Lower leg skin (tissue), 4 donors: ENCODE measurements around the gene TMEM130. TPM values are rescaled to one million over a fixed set of nuclear protein-coding genes. Genes with fewer than 3 reads are reported as not detected.
A peak's percentile ranks its signal among the peaks of the same experiment; 100 is the strongest.
"Not testable (repeated sequence)": the region's sequence is repeated elsewhere in the genome, so short reads cannot be mapped to it uniquely, and the experiment has no call there.

Experiments
- DNase-seq, 2 donors: peaks; one replicate each; pipeline ENCODE4 v3.0.0-alpha.2; 2019; ENCODE audit warnings: low spot score in 2 of 2
- H3K4me3 ChIP-seq: fragments of 200-600 bp; sonication (generic); 2 replicates; pipeline ENCODE4 v1.5.1; 2017; ENCODE audit warnings: mild to moderate bottlenecking, low read depth; ENCODE audit not compliant: poor library complexity, severe bottlenecking
- CTCF ChIP-seq, 3 donors: fragments of 450-650 bp; IDR thresholded peaks; one replicate each; pipeline ENCODE4 v1.5.1; 2016; ENCODE audit warnings: antibody characterized with exemption in 3 of 3, mild to moderate bottlenecking in 3 of 3, moderate library complexity in 2 of 3
- POLR2A ChIP-seq, 2 donors: fragments of 450-650 bp; IDR thresholded peaks; one replicate each; pipeline ENCODE4 v1.6.1; 2016 to 2017; ENCODE audit warnings: antibody characterized with exemption in 2 of 2, mild to moderate bottlenecking in 1 of 2, moderate library complexity in 1 of 2
- WGBS, 2 donors: methylation state at CpG; one replicate each; pipeline ENCODE4 v1.1.5; 2018; 5-methylcytosine and 5-hydroxymethylcytosine counted together
- intact Hi-C: fragments of 100-400 bp; cut with DNase I; formaldehyde crosslinking; loops from one replicate; pipeline ENCODE4 v1.15.0; 2023; ENCODE audit warnings: low total_unique reads
- total RNA-seq, 4 donors: library from RNA; depleted of rRNA; stranded (reverse); fragments of >200 nt; gene quantifications; one replicate each; pipeline ENCODE4 v1.1.0, GENCODE V29; 2016

Gene TMEM130
- total RNA-seq, 4 donors from 2014 or later = 0.10 to 3.4 TPM; not detected in 2

GRCh38 chr7:98848918-98849317 lies 20.9 kb downstream of the TMEM130 start:
- no peak for DNase-seq
- TF ChIP-seq POLR2A (IDR thresholded peaks at IDR 0.05) = no peak
- TF ChIP-seq CTCF (IDR thresholded peaks at IDR 0.05) = no peak
- 88 to 90% methylated on average over 3 of the region's 3 CpGs for WGBS, 2 donors
- intact Hi-C loops = loop anchor here (10.0 kb wide), 1 partner anchor 554 kb away; no protein-coding TSS in a partner anchor
- H3K4me3 ChIP-seq = no peak overlapping the region

- 85 to 89% methylated on average over 2 of the region's 2 CpGs for WGBS, 2 donors
- H3K4me3 ChIP-seq, DNase-seq: not testable (repeated sequence)
- intact Hi-C loops = loop anchor here (10.0 kb wide), 1 partner anchor 548 kb away; no protein-coding TSS in a partner anchor
Measured at GRCh38 chr7:98842552-98842951, 27.3 kb downstream of the TMEM130 start.

GRCh38 chr7:98841179-98841997 lies 28.4 kb downstream of the TMEM130 start:
- no peak overlapping the region for H3K4me3 ChIP-seq
- intact Hi-C loops = loop anchor here (10.0 kb wide), 1 partner anchor 547 kb away; no protein-coding TSS in a partner anchor
- TF ChIP-seq POLR2A (IDR thresholded peaks at IDR 0.05) (no peak), CTCF (IDR thresholded peaks at IDR 0.05) (peak in 1 of 3 donors; percentile 89)
- peak; percentile 58 to 91 for DNase-seq
- 37 to 43% methylated on average over 10 to 11 of the region's 11 CpGs for WGBS, 2 donors

GRCh38 chr7:98840722-98841121 lies 29.1 kb downstream of the TMEM130 start:
- intact Hi-C loops = loop anchor here (10.0 kb wide), 1 partner anchor 546 kb away; no protein-coding TSS in a partner anchor
- H3K4me3 ChIP-seq = no peak overlapping the region
- DNase-seq = no peak
- 59 to 62% methylated on average over 4 of the region's 4 CpGs for WGBS, 2 donors
- TF ChIP-seq POLR2A (IDR thresholded peaks at IDR 0.05) = no peak
- TF ChIP-seq CTCF (IDR thresholded peaks at IDR 0.05) = no peak

- no peak for DNase-seq
- 74 to 81% methylated on average over 11 of the region's 11 CpGs for WGBS, 2 donors
- TF ChIP-seq CTCF (IDR thresholded peaks at IDR 0.05) (no peak), POLR2A (IDR thresholded peaks at IDR 0.05) (no peak)
- H3K4me3 ChIP-seq = no peak overlapping the region
- intact Hi-C loops = loop anchor here (10.0 kb wide), 1 partner anchor 545 kb away; no protein-coding TSS in a partner anchor
Measured at GRCh38 chr7:98840096-98840495, 29.7 kb downstream of the TMEM130 start.

GRCh38 chr7:98837630-98837972 lies 32.2 kb downstream of the TMEM130 start:
- 57 to 63% methylated on average over 5 of the region's 5 CpGs for WGBS, 2 donors
- TF ChIP-seq CTCF (IDR thresholded peaks at IDR 0.05) (no peak), POLR2A (IDR thresholded peaks at IDR 0.05) (no peak)
- intact Hi-C loops = loop anchor here (5.0 kb wide), 1 partner anchor 400 kb away; no protein-coding TSS in a partner anchor

More at GRCh38 chr7:98837630-98837972, 32.2 kb downstream of the TMEM130 start:
- DNase-seq = no peak
- H3K4me3 ChIP-seq = no peak overlapping the region
